ENCODE measurements around the gene PLA2G6. TPM values are rescaled to one million over a fixed set of nuclear protein-coding genes. Genes with fewer than 3 reads are reported as not detected.

PLA2G6 gene
- total RNA-seq, 6 experiments from 2014 or later, result 8.1 to 32.9 (median 19.8) TPM

GRCh38 chr22:38213990-38214301, 32.3 kb upstream of the PLA2G6 start:
- ATAC-seq (peak; percentile 60 to 78 (median 74)), DNase-seq (peak; percentile 74 to 88 (median 81))
- peaks cover 0 to 26% (median 7%) of the 10 kb centered on the region in 4 donors for H3K4me1 ChIP-seq
- peak overlapping the region; percentile 63 to 92 (median 79) for H3K27ac ChIP-seq
- no peaks in the 10 kb centered on the region for H3K27me3 ChIP-seq
- peak overlapping the region; percentile 23 to 57 (median 51) for H3K4me3 ChIP-seq
- no peaks in the 10 kb centered on the region for H3K9me3 ChIP-seq
- 5% methylated on average over 4 of the region's 8 CpGs for WGBS (ENCODE audit: insufficient coverage, low coverage, low lambda C conversion rate, missing lambda C conversion rate)
- TF ChIP-seq CTCF (IDR thresholded peaks at IDR 0.05) (no peak), POLR2A (IDR thresholded peaks at IDR 0.05) (no peak)
- H3K36me3 ChIP-seq, result no peaks in the 10 kb centered on the region
- intact Hi-C loops (cut with DNase I), result no loop called here

- peak in 3 of 4 donors; percentile 0 to 30 (median 26) for ATAC-seq
- H3K27ac ChIP-seq, result peak overlapping the region; percentile 63 to 92 (median 79)
- intact Hi-C loops (cut with DNase I), result no loop called here
- TF ChIP-seq CTCF (IDR thresholded peaks at IDR 0.05) (no peak), POLR2A (IDR thresholded peaks at IDR 0.05) (no peak)
- no peaks in the 10 kb centered on the region for H3K9me3 ChIP-seq
- H3K36me3 ChIP-seq, result no peaks in the 10 kb centered on the region
- peak overlapping the region in 2 of 3 donors; percentile 51 to 57 for H3K4me3 ChIP-seq
- 75% methylated on average over 6 of the region's 6 CpGs for WGBS (ENCODE audit: insufficient coverage, low coverage, low lambda C conversion rate, missing lambda C conversion rate)
- no peaks in the 10 kb centered on the region for H3K27me3 ChIP-seq
- H3K4me1 ChIP-seq, result peaks cover 0 to 21% (median 7%) of the 10 kb centered on the region in 4 donors
- no peak for DNase-seq
These were observed 31.8 kb upstream of the PLA2G6 start for GRCh38 chr22:38213319-38213989.

GRCh38 chr22:38212442-38212841, 30.8 kb upstream of the PLA2G6 start:
- ATAC-seq, result no peak
- Histone ChIP-seq H3K27ac (no peak overlapping the region), H3K27me3 (no peaks in the 10 kb centered on the region), H3K4me3 (no peak overlapping the region), H3K9me3 (no peaks in the 10 kb centered on the region), H3K36me3 (no peaks in the 10 kb centered on the region), H3K4me1 (peaks cover 0 to 15% (median 7%) of the 10 kb centered on the region in 4 donors)
- TF ChIP-seq CTCF (IDR thresholded peaks at IDR 0.05) (no peak), POLR2A (IDR thresholded peaks at IDR 0.05) (no peak)
- 33% methylated on average over 1 of the region's 2 CpGs for WGBS (ENCODE audit: insufficient coverage, low coverage, low lambda C conversion rate, missing lambda C conversion rate)
- intact Hi-C loops (cut with DNase I), result no loop called here
- no peak for DNase-seq

GRCh38 chr22:38211556-38211955, 29.9 kb upstream of the PLA2G6 start:
- no peak for ATAC-seq
- Histone ChIP-seq H3K27ac (no peak overlapping the region), H3K4me3 (no peak overlapping the region), H3K4me1 (peaks cover 0 to 15% (median 7%) of the 10 kb centered on the region in 4 donors), H3K9me3 (no peaks in the 10 kb centered on the region), H3K27me3 (no peaks in the 10 kb centered on the region), H3K36me3 (no peaks in the 10 kb centered on the region)
- WGBS (ENCODE audit: insufficient coverage, low coverage, low lambda C conversion rate, missing lambda C conversion rate), result 100% methylated on average over 3 of the region's 7 CpGs
- no peak for TF ChIP-seq POLR2A (IDR thresholded peaks at IDR 0.05)
- TF ChIP-seq CTCF (IDR thresholded peaks at IDR 0.05), result no peak
- intact Hi-C loops (cut with DNase I), result no loop called here
- no peak for DNase-seq
